Neural progenitor cell (in vitro differentiated cells): Measurements from ENCODE around the gene ANKRA2. TPM values are rescaled to one million over a fixed set of nuclear protein-coding genes. Genes with fewer than 3 reads are reported as not detected.

Experiments used
- DNase-seq: peaks from one replicate; pipeline ENCODE4 v3.0.0-alpha.2; 2016; ENCODE audit warnings: low spot score
- H2AFZ ChIP-seq: fragments of 200-600 bp; sonication (generic); replicated peaks from 2 replicates; pipeline ENCODE4 v1.6.1; 2016; ENCODE audit warnings: antibody characterized with exemption
- H3F3A ChIP-seq: fragments of 200-600 bp; sonication (generic); 2 replicates; pipeline ENCODE4 v1.6.1; 2016; ENCODE audit warnings: antibody characterized with exemption, low read depth
- H3K27ac ChIP-seq: fragments of 200-600 bp; sonication (generic); 2 replicates; pipeline ENCODE4 v1.5.1; 2016; ENCODE audit warnings: mild to moderate bottlenecking
- H3K27me3 ChIP-seq: fragments of 200-600 bp; sonication (generic); 2 replicates; pipeline ENCODE4 v1.6.1; 2016; ENCODE audit warnings: mild to moderate bottlenecking, moderate library complexity
- H3K36me3 ChIP-seq: fragments of 200-600 bp; sonication (generic); 2 replicates; pipeline ENCODE4 v1.5.1; 2016
- H3K4me1 ChIP-seq: fragments of 200-600 bp; sonication (generic); 2 replicates; pipeline ENCODE4 v1.6.1; 2016; ENCODE audit warnings: mixed run types
- H3K4me2 ChIP-seq: fragments of 200-600 bp; sonication (generic); 2 replicates; pipeline ENCODE4 v1.6.1; 2016
- H3K4me3 ChIP-seq: fragments of 200-600 bp; sonication (generic); 2 replicates; pipeline ENCODE4 v1.5.1; 2016
- H3K79me2 ChIP-seq: fragments of 200-600 bp; sonication (generic); 2 replicates; pipeline ENCODE4 v1.6.1; 2016; ENCODE audit warnings: low read depth
- H3K9ac ChIP-seq: fragments of 200-600 bp; sonication (generic); 2 replicates; pipeline ENCODE4 v1.6.1; 2016
- H3K9me3 ChIP-seq: fragments of 200-600 bp; sonication (generic); 2 replicates; pipeline ENCODE4 v1.5.1; 2016; ENCODE audit warnings: low read depth
- H4K20me1 ChIP-seq: fragments of 200-600 bp; sonication (generic); 2 replicates; pipeline ENCODE4 v1.6.1; 2016; ENCODE audit warnings: low read depth
- H3K27ac Mint-ChIP-seq: 3 replicates; pipeline ENCODE4 v1.8.0; 2021; ENCODE audit warnings: mixed read lengths
- H3K27me3 Mint-ChIP-seq: 2 replicates; pipeline ENCODE4 v1.8.0; 2022; ENCODE audit warnings: low read depth, mild to moderate bottlenecking, inconsistent platforms, moderate library complexity, mixed read lengths; ENCODE audit not compliant: insufficient read depth
- H3K36me3 Mint-ChIP-seq: 3 replicates; pipeline ENCODE4 v1.8.0; 2021; ENCODE audit warnings: mixed read lengths
- H3K4me1 Mint-ChIP-seq: 3 replicates; pipeline ENCODE4 v1.8.0; 2021; ENCODE audit warnings: mixed read lengths
- H3K4me3 Mint-ChIP-seq: 3 replicates; pipeline ENCODE4 v1.8.0; 2021; ENCODE audit warnings: mild to moderate bottlenecking, moderate library complexity, mixed read lengths
- H3K9me3 Mint-ChIP-seq: 3 replicates; pipeline ENCODE4 v1.8.0; 2020; ENCODE audit warnings: mixed read lengths
- EZH2 ChIP-seq: fragments of 200-600 bp; sonication (generic); IDR thresholded peaks from 2 replicates; pipeline ENCODE4 v1.6.1; 2017; ENCODE audit warnings: antibody characterized with exemption, mild to moderate bottlenecking, moderate library complexity
- EZH2phosphoT487 ChIP-seq: fragments of 200-600 bp; sonication (generic); IDR thresholded peaks from 2 replicates; pipeline ENCODE4 v1.6.1; 2017; ENCODE audit warnings: antibody characterized with exemption
- total RNA-seq: library from RNA; depleted of rRNA; stranded (reverse); fragments of >200 nt; gene quantifications from 2 replicates; pipeline ENCODE4 v1.2.3, GENCODE V29; 2015; ENCODE audit warnings: low replicate concordance
- TF ChIP-seq, protein P1 (sequence below): fragments of 200-600 bp; sonication (generic); IDR thresholded peaks from 2 replicates; pipeline ENCODE4 v1.5.1; 2017; ENCODE audit warnings: antibody characterized with exemption, mild to moderate bottlenecking

ANKRA2 gene
- total RNA-seq, 1 donor from 2014 or later = 64.3 TPM

- no peak overlapping the region for H3K27ac Mint-ChIP-seq
- no peaks in the 10 kb centered on the region for H3K27me3 ChIP-seq
- TF ChIP-seq EZH2 (no peak), EZH2phosphoT487 (no peak)
- TF ChIP-seq, protein P1, sequence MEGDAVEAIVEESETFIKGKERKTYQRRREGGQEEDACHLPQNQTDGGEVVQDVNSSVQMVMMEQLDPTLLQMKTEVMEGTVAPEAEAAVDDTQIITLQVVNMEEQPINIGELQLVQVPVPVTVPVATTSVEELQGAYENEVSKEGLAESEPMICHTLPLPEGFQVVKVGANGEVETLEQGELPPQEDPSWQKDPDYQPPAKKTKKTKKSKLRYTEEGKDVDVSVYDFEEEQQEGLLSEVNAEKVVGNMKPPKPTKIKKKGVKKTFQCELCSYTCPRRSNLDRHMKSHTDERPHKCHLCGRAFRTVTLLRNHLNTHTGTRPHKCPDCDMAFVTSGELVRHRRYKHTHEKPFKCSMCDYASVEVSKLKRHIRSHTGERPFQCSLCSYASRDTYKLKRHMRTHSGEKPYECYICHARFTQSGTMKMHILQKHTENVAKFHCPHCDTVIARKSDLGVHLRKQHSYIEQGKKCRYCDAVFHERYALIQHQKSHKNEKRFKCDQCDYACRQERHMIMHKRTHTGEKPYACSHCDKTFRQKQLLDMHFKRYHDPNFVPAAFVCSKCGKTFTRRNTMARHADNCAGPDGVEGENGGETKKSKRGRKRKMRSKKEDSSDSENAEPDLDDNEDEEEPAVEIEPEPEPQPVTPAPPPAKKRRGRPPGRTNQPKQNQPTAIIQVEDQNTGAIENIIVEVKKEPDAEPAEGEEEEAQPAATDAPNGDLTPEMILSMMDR = no peak
- no peak overlapping the region for H3K9ac ChIP-seq
- no peak overlapping the region for H3K27ac ChIP-seq
- H3K36me3 Mint-ChIP-seq = no peaks in the 10 kb centered on the region
- H3K4me3 ChIP-seq = no peak overlapping the region
- no peak overlapping the region for H2AFZ ChIP-seq
- H3K4me3 Mint-ChIP-seq = no peak overlapping the region
- H3K9me3 ChIP-seq = no peaks in the 10 kb centered on the region
- H4K20me1 ChIP-seq = no peaks in the 10 kb centered on the region
- H3K4me1 ChIP-seq = no peaks in the 10 kb centered on the region
- no peaks in the 10 kb centered on the region for H3K36me3 ChIP-seq
- H3K4me1 Mint-ChIP-seq = no peaks in the 10 kb centered on the region
- no peaks in the 10 kb centered on the region for H3K27me3 Mint-ChIP-seq
- no peak for DNase-seq
- H3K79me2 ChIP-seq = no peaks in the 10 kb centered on the region
- no peaks in the 10 kb centered on the region for H3K9me3 Mint-ChIP-seq
- no peaks in the 10 kb centered on the region for H3F3A ChIP-seq
- H3K4me2 ChIP-seq = no peak overlapping the region
Measured at GRCh38 chr5:73587923-73588322, 22.5 kb upstream of the ANKRA2 start.

DNA sequence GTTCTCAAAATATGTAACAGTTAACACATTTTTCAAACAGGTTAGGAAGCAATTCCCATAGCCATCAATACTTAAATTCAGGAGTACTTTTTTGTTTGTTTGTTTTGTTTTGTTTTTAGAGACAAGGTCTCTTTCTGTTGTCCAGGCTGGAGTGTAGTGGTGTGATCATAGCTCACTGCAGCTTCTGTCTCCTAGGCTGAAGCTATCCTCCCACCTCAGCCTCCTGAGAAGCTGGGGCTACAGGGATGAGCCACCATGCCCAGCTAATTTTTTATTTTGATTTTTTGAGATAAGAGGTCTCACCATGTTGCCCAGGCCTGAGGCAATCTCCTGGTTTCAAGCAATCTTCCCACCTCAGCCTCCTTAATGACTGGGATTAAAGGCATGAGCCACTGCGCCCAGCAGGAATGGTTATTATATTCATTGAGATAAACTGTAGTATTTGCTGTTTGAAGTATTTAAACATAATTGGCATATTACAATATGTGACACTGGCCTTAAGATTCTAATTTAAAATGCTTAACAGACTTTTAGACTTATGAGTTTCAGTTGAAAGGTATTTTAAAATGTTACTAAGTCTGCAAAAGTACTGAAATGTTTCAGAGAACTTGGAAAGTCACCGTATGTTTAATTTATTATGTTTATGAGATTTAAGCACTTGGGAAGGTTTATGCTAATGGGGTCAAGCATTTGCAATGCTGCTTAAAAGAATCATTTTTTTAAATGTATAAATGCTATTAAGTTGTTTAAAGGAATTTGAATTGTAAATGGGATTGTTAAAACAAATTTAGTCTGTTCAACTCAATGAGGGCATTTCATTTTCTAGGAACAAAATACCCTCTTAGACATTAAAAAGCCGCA is 17.1 kb upstream of the ANKRA2 start:
- TF ChIP-seq, protein P1 = no peak
- TF ChIP-seq EZH2 = no peak
- no peak for TF ChIP-seq EZH2phosphoT487
- Histone ChIP-seq H3K4me1 (no peaks in the 10 kb centered on the region), H2AFZ (no peak overlapping the region), H4K20me1 (no peaks in the 10 kb centered on the region), H3K27ac (no peak overlapping the region), H3K36me3 (peaks cover 22% of the 10 kb centered on the region), H3K4me3 (no peak overlapping the region), H3F3A (no peaks in the 10 kb centered on the region), H3K79me2 (no peaks in the 10 kb centered on the region), H3K9ac (no peak overlapping the region), H3K4me2 (no peak overlapping the region), H3K27me3 (no peaks in the 10 kb centered on the region), H3K9me3 (no peaks in the 10 kb centered on the region)
- Mint-ChIP-seq H3K9me3 (no peaks in the 10 kb centered on the region), H3K36me3 (peaks cover 7% of the 10 kb centered on the region), H3K4me3 (no peak overlapping the region), H3K4me1 (no peaks in the 10 kb centered on the region), H3K27ac (no peak overlapping the region), H3K27me3 (no peaks in the 10 kb centered on the region)
- no peak for DNase-seq

- H3K79me2 ChIP-seq = peaks cover 70% of the 10 kb centered on the region
- peak overlapping the region; percentile 20 for H3K27ac ChIP-seq
- peak overlapping the region; percentile 96 for H3K4me2 ChIP-seq
- H4K20me1 ChIP-seq = no peaks in the 10 kb centered on the region
- TF ChIP-seq EZH2phosphoT487 (no peak), EZH2 (no peak)
- TF ChIP-seq, protein P1 = no peak
- H3K9ac ChIP-seq = peak overlapping the region; percentile 84
- H3K36me3 Mint-ChIP-seq = peaks cover under 1% of the 10 kb centered on the region
- no peak for DNase-seq
- peak overlapping the region; percentile 86 for H2AFZ ChIP-seq
- H3K9me3 ChIP-seq = no peaks in the 10 kb centered on the region
- H3K4me1 Mint-ChIP-seq = peaks cover 15% of the 10 kb centered on the region
- H3K4me3 Mint-ChIP-seq = peak overlapping the region; percentile 97
- H3F3A ChIP-seq = peaks cover 4% of the 10 kb centered on the region
- no peaks in the 10 kb centered on the region for H3K27me3 ChIP-seq
- peak overlapping the region; percentile 92 for H3K4me3 ChIP-seq
- no peaks in the 10 kb centered on the region for H3K36me3 ChIP-seq
- no peaks in the 10 kb centered on the region for H3K9me3 Mint-ChIP-seq
- peak overlapping the region; percentile 75 for H3K27ac Mint-ChIP-seq
- H3K4me1 ChIP-seq = peaks cover 18% of the 10 kb centered on the region
- H3K27me3 Mint-ChIP-seq = no peaks in the 10 kb centered on the region
Measured at GRCh38 chr5:73565969-73566547, 619 bp upstream of the ANKRA2 start.
